GM23338 (cell line): ENCODE data around the gene SND1. TPM values are rescaled to one million over a fixed set of nuclear protein-coding genes. Genes with fewer than 3 reads are reported as not detected.

Experiments used
- ATAC-seq: fragments of 200-7000 bp; cut with Tn5 transposase; 3 replicates; pipeline ENCODE4 v1.9.1; 2020
- DNase-seq: peaks from one replicate; pipeline ENCODE4 v3.0.0-alpha.2; 2015; ENCODE audit warnings: low spot score
- H2AFZ ChIP-seq: fragments of 200-600 bp; sonication (generic); 2 replicates; pipeline ENCODE4 v1.8.0; 2016; ENCODE audit warnings: antibody characterized with exemption, mild to moderate bottlenecking, moderate library complexity
- H3F3A ChIP-seq: fragments of 200-600 bp; sonication (generic); replicated peaks from 2 replicates; pipeline ENCODE4 v1.8.0; 2017; ENCODE audit warnings: antibody characterized with exemption, mixed run types, low read depth
- H3K27ac ChIP-seq: fragments of 200-600 bp; sonication (generic); 2 replicates; pipeline ENCODE4 v1.6.1; 2016; ENCODE audit warnings: low read depth
- H3K27me3 ChIP-seq: fragments of 200-600 bp; sonication (generic); 2 replicates; pipeline ENCODE4 v1.8.0; 2016; ENCODE audit warnings: mild to moderate bottlenecking, mixed run types, moderate library complexity; ENCODE audit not compliant: insufficient read depth
- H3K36me3 ChIP-seq: fragments of 200-600 bp; sonication (generic); 2 replicates; pipeline ENCODE4 v1.8.0; 2016; ENCODE audit warnings: mild to moderate bottlenecking; ENCODE audit not compliant: insufficient read depth
- H3K4me1 ChIP-seq: fragments of 200-600 bp; sonication (generic); 2 replicates; pipeline ENCODE4 v1.8.0; 2016; ENCODE audit warnings: mild to moderate bottlenecking, moderate library complexity; ENCODE audit not compliant: insufficient read depth
- H3K4me2 ChIP-seq: fragments of 200-600 bp; sonication (generic); 2 replicates; pipeline ENCODE4 v1.7.1; 2017; ENCODE audit warnings: mixed run types
- H3K4me3 ChIP-seq: fragments of 200-600 bp; sonication (generic); 2 replicates; pipeline ENCODE4 v1.6.1; 2016; ENCODE audit warnings: mixed run types
- H3K79me2 ChIP-seq: fragments of 200-600 bp; sonication (generic); replicated peaks from 2 replicates; pipeline ENCODE4 v1.8.0; 2017; ENCODE audit warnings: mild to moderate bottlenecking; ENCODE audit not compliant: insufficient read depth
- H3K9me2 ChIP-seq: fragments of 200-600 bp; sonication (generic); 2 replicates; pipeline ENCODE4 v1.8.0; 2017; ENCODE audit not compliant: insufficient read depth
- H4K20me1 ChIP-seq: fragments of 200-600 bp; sonication (generic); replicated peaks from 2 replicates; pipeline ENCODE4 v1.8.0; 2017; ENCODE audit warnings: mild to moderate bottlenecking; ENCODE audit not compliant: insufficient read depth
- H3K27ac Mint-ChIP-seq: 2 replicates; pipeline ENCODE4 v1.8.0; 2020; ENCODE audit warnings: inconsistent platforms, mild to moderate bottlenecking, moderate library complexity, mixed read lengths
- H3K27me3 Mint-ChIP-seq: 3 replicates; pipeline ENCODE4 v1.8.0; 2022; ENCODE audit warnings: low read depth, mild to moderate bottlenecking, moderate library complexity, mixed read lengths, inconsistent platforms; ENCODE audit not compliant: insufficient read depth, poor library complexity
- H3K36me3 Mint-ChIP-seq: 3 replicates; pipeline ENCODE4 v1.8.0; 2021; ENCODE audit warnings: low read depth, mild to moderate bottlenecking, inconsistent platforms, moderate library complexity, mixed read lengths
- H3K4me1 Mint-ChIP-seq: 3 replicates; pipeline ENCODE4 v1.8.0; 2020; ENCODE audit warnings: mild to moderate bottlenecking, inconsistent platforms, mixed read lengths
- H3K4me3 Mint-ChIP-seq: 3 replicates; pipeline ENCODE4 v1.8.0; 2021; ENCODE audit warnings: moderate library complexity, mild to moderate bottlenecking, inconsistent platforms, mixed read lengths
- H3K9me3 Mint-ChIP-seq: 3 replicates; pipeline ENCODE4 v1.8.0; 2020; ENCODE audit warnings: moderate library complexity, mild to moderate bottlenecking, inconsistent platforms, mixed read lengths
- CREB1 ChIP-seq: fragments of 250-450 bp; sonication (Bioruptor Pico); IDR thresholded peaks from 2 replicates; pipeline ENCODE4 v1.5.0; 2020; ENCODE audit warnings: low read depth, mild to moderate bottlenecking, moderate library complexity
- CTCF ChIP-seq, 2 experiments: fragments of 200-600 bp in 1 of 2; sonication (generic) in 1 of 2; conservative IDR thresholded peaks; 2 replicates each; pipeline versions ENCODE4 v1.5.1 to v1.6.1; 2016 to 2017; ENCODE audit warnings: antibody characterized with exemption in 2 of 2, low read depth in 2 of 2, mild to moderate bottlenecking in 2 of 2, moderate library complexity in 1 of 2
- ETS1 ChIP-seq: IDR thresholded peaks from 2 replicates; pipeline ENCODE4 v1.6.1; 2016; ENCODE audit warnings: antibody characterized with exemption
- EZH2 ChIP-seq: fragments of 200-600 bp; sonication (generic); IDR thresholded peaks from one replicate; pipeline ENCODE4 v1.8.0; 2017; ENCODE audit warnings: antibody characterized with exemption, mild to moderate bottlenecking, low read depth; ENCODE audit not compliant: unreplicated experiment
- EZH2phosphoT487 ChIP-seq: fragments of 200-600 bp; sonication (generic); IDR thresholded peaks from one replicate; pipeline ENCODE4 v1.8.1; 2018; ENCODE audit warnings: antibody characterized with exemption; ENCODE audit not compliant: unreplicated experiment
- JUNB ChIP-seq: IDR thresholded peaks from one replicate; pipeline ENCODE4 v1.6.1; 2016; ENCODE audit warnings: antibody characterized with exemption; ENCODE audit not compliant: unreplicated experiment
- NANOG ChIP-seq: IDR thresholded peaks from 2 replicates; pipeline ENCODE4 v1.6.1; 2016; ENCODE audit warnings: antibody characterized with exemption, borderline replicate concordance
- POLR2AphosphoS5 ChIP-seq: IDR thresholded peaks from 2 replicates; pipeline ENCODE4 v1.6.1; 2016; ENCODE audit warnings: antibody characterized with exemption, low read depth
- REST ChIP-seq: IDR thresholded peaks from one replicate; pipeline ENCODE4 v1.6.1; 2018; ENCODE audit warnings: antibody characterized with exemption; ENCODE audit not compliant: unreplicated experiment
- STAT1 ChIP-seq: IDR thresholded peaks from one replicate; pipeline ENCODE4 v1.6.1; 2016; ENCODE audit warnings: antibody characterized with exemption; ENCODE audit not compliant: unreplicated experiment
- ZNF114 ChIP-seq: fragments of 250-450 bp; sonication (Bioruptor Pico); IDR thresholded peaks from 2 replicates; pipeline ENCODE4 v1.5.0; 2020; ENCODE audit warnings: mild to moderate bottlenecking, moderate library complexity
- ZNF331 ChIP-seq: fragments of 250-450 bp; sonication (Bioruptor Pico); IDR thresholded peaks from 2 replicates; pipeline ENCODE4 v1.5.0; 2020; ENCODE audit warnings: low read depth, mild to moderate bottlenecking, moderate library complexity
- ZNF462 ChIP-seq: fragments of 250-450 bp; sonication (Bioruptor Pico); IDR thresholded peaks from 2 replicates; pipeline ENCODE4 v1.5.0; 2020; ENCODE audit warnings: mild to moderate bottlenecking, moderate library complexity
- polyA plus RNA-seq: library from polyadenylated mRNA; unstranded; fragments of >200 nt; fragmentation: Nextera tagmentation; extraction: Ambion mirVana; gene quantifications from 2 replicates; pipeline ENCODE4 v1.2.1, GENCODE V29; 2016
- total RNA-seq: library from RNA; depleted of rRNA; stranded (reverse); fragments of >200 nt; shearing (Covaris generic); gene quantifications from 2 replicates; pipeline ENCODE4 v1.2.3, GENCODE V29; 2014

Gene SND1
- total and polyA plus RNA-seq, 2 experiments from 2014 or later: 107 to 254 TPM

GRCh38 chr7:127941476-127942210 lies 289.6 kb downstream of the SND1 start:
- Histone ChIP-seq H3K4me3 (no peak overlapping the region), H3K4me2 (no peak overlapping the region), H3F3A (no peaks in the 10 kb centered on the region), H4K20me1 (peaks cover 33% of the 10 kb centered on the region), H3K27me3 (no peaks in the 10 kb centered on the region), H3K27ac (no peak overlapping the region), H2AFZ (no peak overlapping the region), H3K4me1 (peaks cover 35% of the 10 kb centered on the region), H3K36me3 (0 out of 2 replicates have a peak, but pooled peaks cover 4% of the 10 kb centered on the region), H3K79me2 (peaks cover 13% of the 10 kb centered on the region; the same call in 1 of the 2 replicates), H3K9me2 (no peaks in the 10 kb centered on the region)
- Mint-ChIP-seq H3K27ac (no peak overlapping the region), H3K27me3 (no peaks in the 10 kb centered on the region), H3K4me3 (no peak overlapping the region), H3K9me3 (no peaks in the 10 kb centered on the region), H3K4me1 (peaks cover 30% of the 10 kb centered on the region), H3K36me3 (no peaks in the 10 kb centered on the region; the same call in 2 of the 3 replicates)
- ATAC-seq: no peak
- no peak for DNase-seq
- no peak for TF ChIP-seq EZH2phosphoT487
- TF ChIP-seq POLR2AphosphoS5: no peak
- no peak for TF ChIP-seq REST
- no peak for TF ChIP-seq NANOG
- no peak for TF ChIP-seq ETS1
- no peak for TF ChIP-seq JUNB
- TF ChIP-seq EZH2: no peak
- TF ChIP-seq CTCF (conservative IDR thresholded peaks at IDR 0.05; ENCODE audit: low read depth in 2 of 2): no peak
- TF ChIP-seq ZNF462: no peak
- no peak for TF ChIP-seq STAT1
- TF ChIP-seq ZNF331 (CRISPR knock-in tag): no peak
- no peak for TF ChIP-seq ZNF114 (CRISPR knock-in tag)
- no peak for TF ChIP-seq CREB1 (CRISPR knock-in tag)
